ENCODE data around the gene TTYH3.

TTYH3 gene

DNA sequence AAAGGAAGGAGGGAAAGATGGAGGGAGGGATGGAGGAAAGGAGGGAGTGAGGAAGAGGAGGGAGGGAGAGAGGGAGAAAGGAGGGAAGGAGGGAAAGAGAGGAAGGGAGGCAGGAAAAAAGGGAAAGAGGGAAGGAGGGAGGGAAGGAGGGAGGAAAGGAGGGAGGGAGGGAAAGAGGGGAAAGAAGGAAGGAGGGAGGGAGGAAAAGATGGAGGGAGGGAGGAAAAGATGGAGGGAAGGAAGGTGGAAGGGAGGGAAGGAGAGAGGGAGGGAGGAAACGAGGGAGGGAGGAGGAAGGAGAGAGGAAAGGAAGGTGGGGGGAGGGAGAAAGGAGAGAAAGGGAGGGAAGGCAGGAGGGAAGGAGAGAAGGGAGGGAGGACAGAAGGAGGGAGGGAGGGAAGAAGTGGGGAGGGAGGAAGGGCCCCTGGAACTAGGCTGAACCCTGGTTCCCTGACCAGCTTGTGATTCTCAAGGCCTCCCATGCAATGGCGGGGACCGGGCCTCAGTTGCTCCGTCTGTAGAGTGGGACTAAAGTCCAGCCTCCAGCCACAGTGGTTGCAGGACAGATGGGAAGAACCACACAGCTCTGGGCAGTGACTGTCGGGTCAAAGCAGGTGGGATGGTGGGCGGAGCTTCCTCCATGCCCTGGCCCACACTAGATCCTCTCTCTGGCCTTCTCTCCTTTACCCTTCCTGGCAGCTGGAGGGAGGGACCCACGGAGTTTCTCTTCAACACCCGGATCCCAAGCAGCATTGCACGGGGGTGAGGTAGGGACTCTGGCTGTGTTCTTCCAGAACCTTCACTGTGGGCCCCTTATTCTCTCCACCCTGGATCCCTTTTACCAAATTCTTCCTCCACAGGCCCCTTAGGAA lies 4.3 kb upstream of the TTYH3 start:
- H3K9me3 ChIP-seq (ENCODE audit: control insufficient read depth, insufficient read depth, low read length), result no peaks in the 10 kb centered on the region
- no peak overlapping the region for H3K27ac ChIP-seq (ENCODE audit: low read depth, low read length)
- no peak overlapping the region for H3K4me3 ChIP-seq (ENCODE audit: low read length)
- peaks cover 29% of the 10 kb centered on the region for H3K27me3 ChIP-seq (ENCODE audit: control insufficient read depth, low read length)
- no peaks in the 10 kb centered on the region for H3K79me2 ChIP-seq (ENCODE audit: control insufficient read depth, low read length)
- H3F3A ChIP-seq (ENCODE audit: control insufficient read depth, insufficient read depth), result no peaks in the 10 kb centered on the region
- no peaks in the 10 kb centered on the region for H3K9me2 ChIP-seq (replicated peaks; ENCODE audit: control insufficient read depth, low read length)
- no peaks in the 10 kb centered on the region for H4K20me1 ChIP-seq (ENCODE audit: control insufficient read depth, insufficient read depth, low read depth, low read length)
- no peaks in the 10 kb centered on the region for H3K36me3 ChIP-seq (ENCODE audit: control insufficient read depth, low read length)
- no peak for TF ChIP-seq EZH2phosphoT487 (IDR thresholded peaks at IDR 0.05; ENCODE audit: borderline replicate concordance, low read length)
- TF ChIP-seq, protein P1, sequence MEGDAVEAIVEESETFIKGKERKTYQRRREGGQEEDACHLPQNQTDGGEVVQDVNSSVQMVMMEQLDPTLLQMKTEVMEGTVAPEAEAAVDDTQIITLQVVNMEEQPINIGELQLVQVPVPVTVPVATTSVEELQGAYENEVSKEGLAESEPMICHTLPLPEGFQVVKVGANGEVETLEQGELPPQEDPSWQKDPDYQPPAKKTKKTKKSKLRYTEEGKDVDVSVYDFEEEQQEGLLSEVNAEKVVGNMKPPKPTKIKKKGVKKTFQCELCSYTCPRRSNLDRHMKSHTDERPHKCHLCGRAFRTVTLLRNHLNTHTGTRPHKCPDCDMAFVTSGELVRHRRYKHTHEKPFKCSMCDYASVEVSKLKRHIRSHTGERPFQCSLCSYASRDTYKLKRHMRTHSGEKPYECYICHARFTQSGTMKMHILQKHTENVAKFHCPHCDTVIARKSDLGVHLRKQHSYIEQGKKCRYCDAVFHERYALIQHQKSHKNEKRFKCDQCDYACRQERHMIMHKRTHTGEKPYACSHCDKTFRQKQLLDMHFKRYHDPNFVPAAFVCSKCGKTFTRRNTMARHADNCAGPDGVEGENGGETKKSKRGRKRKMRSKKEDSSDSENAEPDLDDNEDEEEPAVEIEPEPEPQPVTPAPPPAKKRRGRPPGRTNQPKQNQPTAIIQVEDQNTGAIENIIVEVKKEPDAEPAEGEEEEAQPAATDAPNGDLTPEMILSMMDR (IDR thresholded peaks at IDR 0.05; ENCODE audit: low read depth, low read length, poor library complexity, severe bottlenecking), result no peak
- no peak overlapping the region for H3K4me2 ChIP-seq (ENCODE audit: low read length)
- H3K4me1 ChIP-seq (ENCODE audit: control insufficient read depth, low read length), result peaks cover 17% of the 10 kb centered on the region

- H3K9me2 ChIP-seq (replicated peaks; ENCODE audit: control insufficient read depth, low read length), result no peaks in the 10 kb centered on the region
- no peaks in the 10 kb centered on the region for H3K9me3 ChIP-seq (ENCODE audit: control insufficient read depth, insufficient read depth, low read length)
- TF ChIP-seq EZH2phosphoT487 (IDR thresholded peaks at IDR 0.05; ENCODE audit: borderline replicate concordance, low read length), result no peak
- TF ChIP-seq, protein P1 (IDR thresholded peaks at IDR 0.05; ENCODE audit: low read depth, low read length, poor library complexity, severe bottlenecking), result no peak
- H3K4me1 ChIP-seq (ENCODE audit: control insufficient read depth, low read length), result peaks cover 17% of the 10 kb centered on the region
- no peaks in the 10 kb centered on the region for H3F3A ChIP-seq (ENCODE audit: control insufficient read depth, insufficient read depth)
- H3K4me2 ChIP-seq (ENCODE audit: low read length), result no peak overlapping the region
- peaks cover 35% of the 10 kb centered on the region for H3K27me3 ChIP-seq (ENCODE audit: control insufficient read depth, low read length)
- H3K27ac ChIP-seq (ENCODE audit: low read depth, low read length), result no peak overlapping the region
- H3K79me2 ChIP-seq (ENCODE audit: control insufficient read depth, low read length), result no peaks in the 10 kb centered on the region
- H3K36me3 ChIP-seq (ENCODE audit: control insufficient read depth, low read length), result no peaks in the 10 kb centered on the region
- H4K20me1 ChIP-seq (ENCODE audit: control insufficient read depth, insufficient read depth, low read depth, low read length), result no peaks in the 10 kb centered on the region
- H3K4me3 ChIP-seq (ENCODE audit: low read length), result no peak overlapping the region
These were observed 3.7 kb upstream of the TTYH3 start for GRCh38 chr7:2628130-2628482.

DNA sequence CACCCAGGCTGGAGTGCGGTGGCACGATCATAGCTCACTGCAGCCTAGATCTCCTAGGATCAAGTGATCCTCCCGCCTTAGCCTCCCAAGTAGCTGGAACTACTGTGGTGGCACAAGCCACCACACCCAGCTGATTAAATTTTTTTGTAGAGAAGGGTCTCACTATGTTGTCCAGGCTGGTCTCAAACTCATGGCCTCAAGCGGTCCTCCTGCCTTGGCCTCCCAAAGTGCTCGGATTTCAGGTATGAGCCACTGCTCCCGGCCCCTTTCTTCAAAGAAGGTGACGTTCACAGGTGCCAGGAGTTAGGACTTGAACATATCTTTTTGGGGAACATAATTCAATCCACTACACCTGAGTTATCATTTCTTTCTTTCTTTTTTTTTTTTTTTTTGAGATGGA lies 2.9 kb upstream of the TTYH3 start:
- H3K27me3 ChIP-seq (ENCODE audit: control insufficient read depth, low read length), result peaks cover 40% of the 10 kb centered on the region
- H3K79me2 ChIP-seq (ENCODE audit: control insufficient read depth, low read length), result no peaks in the 10 kb centered on the region
- H4K20me1 ChIP-seq (ENCODE audit: control insufficient read depth, insufficient read depth, low read depth, low read length), result no peaks in the 10 kb centered on the region
- H3K9me3 ChIP-seq (ENCODE audit: control insufficient read depth, insufficient read depth, low read length), result no peaks in the 10 kb centered on the region
- H3K4me3 ChIP-seq (ENCODE audit: low read length), result no peak overlapping the region
- H3F3A ChIP-seq (ENCODE audit: control insufficient read depth, insufficient read depth), result 0 out of 2 replicates have a peak, but pooled peaks cover 4% of the 10 kb centered on the region
- no peak overlapping the region for H3K4me2 ChIP-seq (ENCODE audit: low read length)
- no peaks in the 10 kb centered on the region for H3K36me3 ChIP-seq (ENCODE audit: control insufficient read depth, low read length)
- H3K27ac ChIP-seq (ENCODE audit: low read depth, low read length), result no peak overlapping the region
- H3K4me1 ChIP-seq (ENCODE audit: control insufficient read depth, low read length), result peaks cover 23% of the 10 kb centered on the region
- TF ChIP-seq, protein P1 (IDR thresholded peaks at IDR 0.05; ENCODE audit: low read depth, low read length, poor library complexity, severe bottlenecking), result no peak
- TF ChIP-seq EZH2phosphoT487 (IDR thresholded peaks at IDR 0.05; ENCODE audit: borderline replicate concordance, low read length), result no peak
- no peaks in the 10 kb centered on the region for H3K9me2 ChIP-seq (replicated peaks; ENCODE audit: control insufficient read depth, low read length)

Data from DOHH2 (cell line).